ENCODE data around the gene SLC35F3. TPM values are rescaled to one million over a fixed set of nuclear protein-coding genes. Genes with fewer than 3 reads are reported as not detected.

Gene SLC35F3
- total and polyA plus RNA-seq, 9 of the 15 experiments (the other 6 are each of a cell fraction or from before 2014, with no cell fraction given) = 0.04 to 0.07 (median 0.04) TPM; not detected in 6

- TF ChIP-seq REST (IDR thresholded peaks at IDR 0.05; ENCODE audit: borderline replicate concordance) (peak; percentile 27; the same call in 1 of the 2 replicates), REST (CRISPR knock-in tag; IDR thresholded peaks at IDR 0.05; ENCODE audit: low read depth) (no peak), PCBP1 (IDR thresholded peaks at IDR 0.05; ENCODE audit: low read depth, low read length, poor library complexity, severe bottlenecking) (no peak), DEAF1 (CRISPR knock-in tag; IDR thresholded peaks at IDR 0.05) (peak; percentile 63), MTF1 (CRISPR knock-in tag; IDR thresholded peaks at IDR 0.05; ENCODE audit: borderline replicate concordance) (no peak), RAD21 (CRISPR knock-in tag; conservative IDR thresholded peaks at IDR 0.05 in 1 of 2, IDR thresholded peaks at IDR 0.05 in 1 of 2) (peak; percentile 65 to 73), DMBX1 (CRISPR knock-in tag; IDR thresholded peaks at IDR 0.05; ENCODE audit: borderline replicate concordance) (no peak), TAF7 (tag; IDR thresholded peaks at IDR 0.05) (no peak), ZNF76 (CRISPR knock-in tag; IDR thresholded peaks at IDR 0.05; ENCODE audit: borderline replicate concordance) (no peak), ZFP36 (IDR thresholded peaks at IDR 0.05; ENCODE audit: low read depth, low read length, partially characterized antibody) (no peak), STAG1 (CRISPR knock-in tag; IDR thresholded peaks at IDR 0.05; ENCODE audit: borderline replicate concordance) (peak; percentile 11; the same call in 1 of the 2 replicates), MAX (CRISPR knock-in tag; IDR thresholded peaks at IDR 0.05) (no peak), ETV5 (CRISPR knock-in tag; IDR thresholded peaks at IDR 0.05; ENCODE audit: low read depth) (no peak), HMGXB4 (CRISPR knock-in tag; IDR thresholded peaks at IDR 0.05) (no peak), CEBPB (tag; IDR thresholded peaks at IDR 0.05) (peak; percentile 40; the same call in 1 of the 2 replicates)
Observed at GRCh38 chr1:234114648-234115307, 210.3 kb downstream of the SLC35F3 start (continued).

Measured in K562 (cell line).